Left ventricle myocardium inferior (tissue), 1 donor: ENCODE data around the gene KIF9. TPM values are rescaled to one million over a fixed set of nuclear protein-coding genes. Genes with fewer than 3 reads are reported as not detected.
"Not testable (repeated sequence)": the region's sequence is repeated elsewhere in the genome, so short reads cannot be mapped to it uniquely, and the experiment has no call there.

Experiments
- DNase-seq: peaks from one replicate; pipeline ENCODE4 v3.0.0-alpha.2; 2020
- H3K27ac ChIP-seq: fragments of 200-600 bp; replicated peaks from 2 replicates; pipeline ENCODE4 v1.8.0; 2021
- H3K27me3 ChIP-seq: fragments of 200-600 bp; 2 replicates; pipeline ENCODE4 v1.8.0; 2021; ENCODE audit warnings: low read depth
- H3K36me3 ChIP-seq: fragments of 200-600 bp; 2 replicates; pipeline ENCODE4 v1.8.0; 2021
- H3K4me1 ChIP-seq: fragments of 200-600 bp; 2 replicates; pipeline ENCODE4 v1.8.0; 2021
- H3K4me3 ChIP-seq: fragments of 200-600 bp; 2 replicates; pipeline ENCODE4 v1.8.0; 2021; ENCODE audit warnings: mild to moderate bottlenecking, moderate library complexity
- H3K9me3 ChIP-seq: fragments of 200-600 bp; replicated peaks from 2 replicates; pipeline ENCODE4 v1.8.0; 2021
- CTCF ChIP-seq: fragments of 200-600 bp; IDR thresholded peaks from 2 replicates; pipeline ENCODE4 v1.8.0; 2021; ENCODE audit warnings: antibody characterized with exemption, mild to moderate bottlenecking, borderline replicate concordance
- intact Hi-C: fragments of 100-400 bp; cut with micrococcal nuclease; formaldehyde crosslinking; loops from one replicate; pipeline ENCODE4 v1.11.0; 2022
- total RNA-seq: library from RNA; stranded (reverse); fragmentation: NEBNext Ultra II Directional; extraction: Animal tissue kit (Norgen Biotek cat#: 25700); gene quantifications from one replicate; pipeline ENCODE4 v1.2.1, GENCODE V29; 2021
- donor health status: DM: no; HTN: yes; CAD: no; lungs with severe emphysema.

The KIF9 gene
- total RNA-seq, 1 donor from 2014 or later: 13.5 TPM

- Histone ChIP-seq H3K4me3 (no peak overlapping the region), H3K9me3 (no peaks in the 10 kb centered on the region), H3K4me1 (peaks cover 43% of the 10 kb centered on the region), H3K27me3 (no peaks in the 10 kb centered on the region), H3K36me3 (peaks cover 6% of the 10 kb centered on the region), H3K27ac (peak overlapping the region; percentile 47)
- TF ChIP-seq CTCF: no peak
- DNase-seq: peak; percentile 42
- intact Hi-C loops: no loop called here
Measured at GRCh38 chr3:47315069-47315647, 32.6 kb upstream of the KIF9 start.

- TF ChIP-seq CTCF: no peak
- no peaks in the 10 kb centered on the region for H3K27me3 ChIP-seq
- peak overlapping the region; percentile 2 for H3K27ac ChIP-seq
- peaks cover 38% of the 10 kb centered on the region for H3K4me1 ChIP-seq
- no peaks in the 10 kb centered on the region for H3K9me3 ChIP-seq
- H3K4me3 ChIP-seq: no peak overlapping the region
- intact Hi-C loops: no loop called here
- H3K36me3 ChIP-seq: no peaks in the 10 kb centered on the region
- no peak for DNase-seq
Measured at GRCh38 chr3:47314056-47314764, 31.6 kb upstream of the KIF9 start.

GRCh38 chr3:47313341-47314055, 30.9 kb upstream of the KIF9 start:
- intact Hi-C loops: no loop called here

GRCh38 chr3:47310391-47310790, 27.8 kb upstream of the KIF9 start:
- H3K36me3 ChIP-seq: peaks cover 14% of the 10 kb centered on the region
- no peak for DNase-seq
- H3K4me1 ChIP-seq: peaks cover 15% of the 10 kb centered on the region
- intact Hi-C loops: no loop called here
- TF ChIP-seq CTCF: no peak
- H3K4me3 ChIP-seq: no peak overlapping the region
- no peaks in the 10 kb centered on the region for H3K27me3 ChIP-seq
- H3K9me3 ChIP-seq: no peaks in the 10 kb centered on the region
- H3K27ac ChIP-seq: no peak overlapping the region

More at GRCh38 chr3:47313341-47314055, 30.9 kb upstream of the KIF9 start:
- H3K36me3 ChIP-seq: no peaks in the 10 kb centered on the region
- no peak overlapping the region for H3K27ac ChIP-seq
- H3K4me3 ChIP-seq: no peak overlapping the region
- H3K9me3 ChIP-seq: no peaks in the 10 kb centered on the region
- peaks cover 30% of the 10 kb centered on the region for H3K4me1 ChIP-seq
- no peak for DNase-seq
- no peak for TF ChIP-seq CTCF
- H3K27me3 ChIP-seq: no peaks in the 10 kb centered on the region

- intact Hi-C loops, H3K4me1 ChIP-seq: not testable (repeated sequence)
- H3K36me3 ChIP-seq: peaks cover 19% of the 10 kb centered on the region
Measured at GRCh38 chr3:47309231-47309630, 26.6 kb upstream of the KIF9 start.

GRCh38 chr3:47306022-47306421, 23.4 kb upstream of the KIF9 start:
- Histone ChIP-seq H3K4me3 (no peak overlapping the region), H3K27me3 (no peaks in the 10 kb centered on the region), H3K27ac (no peak overlapping the region), H3K4me1 (no peaks in the 10 kb centered on the region), H3K9me3 (no peaks in the 10 kb centered on the region), H3K36me3 (peaks cover 36% of the 10 kb centered on the region)
- TF ChIP-seq CTCF: no peak
- intact Hi-C loops: no loop called here
- DNase-seq: no peak

More at GRCh38 chr3:47309231-47309630, 26.6 kb upstream of the KIF9 start:
- not testable (repeated sequence) for DNase-seq, H3K27ac ChIP-seq, H3K27me3 ChIP-seq, H3K4me3 ChIP-seq, H3K9me3 ChIP-seq
